ENCODE measurements around the gene CA10.

DNA sequence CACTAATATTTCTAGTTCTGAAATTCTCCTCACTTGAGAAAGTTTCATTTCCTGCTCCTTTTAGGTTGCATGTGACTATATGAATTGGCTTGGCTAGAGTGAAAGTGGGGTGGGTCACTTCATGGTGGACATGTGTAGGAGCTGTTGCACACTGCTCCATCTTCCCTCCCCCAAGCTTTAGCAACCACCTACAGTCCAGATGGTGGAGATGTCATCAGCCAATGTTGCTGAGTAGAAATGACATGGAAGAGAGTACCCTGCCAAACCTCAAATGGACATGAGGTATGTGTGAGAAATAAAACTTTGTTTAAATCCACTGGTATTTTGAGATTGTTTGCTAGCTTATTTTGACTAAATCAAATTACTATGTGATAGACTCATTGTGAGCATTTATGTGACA is 281.5 kb downstream of the CA10 start:
- TF ChIP-seq, protein P1, sequence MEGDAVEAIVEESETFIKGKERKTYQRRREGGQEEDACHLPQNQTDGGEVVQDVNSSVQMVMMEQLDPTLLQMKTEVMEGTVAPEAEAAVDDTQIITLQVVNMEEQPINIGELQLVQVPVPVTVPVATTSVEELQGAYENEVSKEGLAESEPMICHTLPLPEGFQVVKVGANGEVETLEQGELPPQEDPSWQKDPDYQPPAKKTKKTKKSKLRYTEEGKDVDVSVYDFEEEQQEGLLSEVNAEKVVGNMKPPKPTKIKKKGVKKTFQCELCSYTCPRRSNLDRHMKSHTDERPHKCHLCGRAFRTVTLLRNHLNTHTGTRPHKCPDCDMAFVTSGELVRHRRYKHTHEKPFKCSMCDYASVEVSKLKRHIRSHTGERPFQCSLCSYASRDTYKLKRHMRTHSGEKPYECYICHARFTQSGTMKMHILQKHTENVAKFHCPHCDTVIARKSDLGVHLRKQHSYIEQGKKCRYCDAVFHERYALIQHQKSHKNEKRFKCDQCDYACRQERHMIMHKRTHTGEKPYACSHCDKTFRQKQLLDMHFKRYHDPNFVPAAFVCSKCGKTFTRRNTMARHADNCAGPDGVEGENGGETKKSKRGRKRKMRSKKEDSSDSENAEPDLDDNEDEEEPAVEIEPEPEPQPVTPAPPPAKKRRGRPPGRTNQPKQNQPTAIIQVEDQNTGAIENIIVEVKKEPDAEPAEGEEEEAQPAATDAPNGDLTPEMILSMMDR (IDR thresholded peaks at IDR 0.05; ENCODE audit: poor library complexity), result no peak
- no peak for TF ChIP-seq EZH2 (IDR thresholded peaks at IDR 0.05; ENCODE audit: borderline replicate concordance)
